NOMO-1 treated with DMSO at 0.1 percent for 48 hours (cell line): Measurements from ENCODE around the gene SEMA7A.

ENCODE experiments used
- DNase-seq: peaks from one replicate; lab custom pipeline; 2025; ENCODE audit not compliant: unreplicated experiment; lab: John Stamatoyannopoulos, UW

Gene SEMA7A

GRCh38 chr15:74430510-74430951, 3.2 kb downstream of the SEMA7A start:
- no peak for DNase-seq

- no peak for DNase-seq
Measured at GRCh38 chr15:74429781-74430400, 3.9 kb downstream of the SEMA7A start.

GRCh38 chr15:74428970-74429780, 4.6 kb downstream of the SEMA7A start:
- DNase-seq, result peak; percentile 46

GRCh38 chr15:74428442-74428787, 5.3 kb downstream of the SEMA7A start:
- no peak for DNase-seq

GRCh38 chr15:74427607-74428441, 5.9 kb downstream of the SEMA7A start:
- DNase-seq, result no peak

- DNase-seq, result no peak
Measured at GRCh38 chr15:74426404-74427281, 7.1 kb downstream of the SEMA7A start.

GRCh38 chr15:74425630-74426029, 8.1 kb downstream of the SEMA7A start:
- no peak for DNase-seq

- DNase-seq, result no peak
Measured at GRCh38 chr15:74424901-74425528, 8.7 kb downstream of the SEMA7A start.

GRCh38 chr15:74423431-74424257, 10.1 kb downstream of the SEMA7A start:
- DNase-seq, result no peak

GRCh38 chr15:74422652-74423430, 10.9 kb downstream of the SEMA7A start:
- peak; percentile 36 for DNase-seq

- no peak for DNase-seq
Measured at GRCh38 chr15:74422265-74422651, 11.5 kb downstream of the SEMA7A start.

- no peak for DNase-seq
Measured at GRCh38 chr15:74421302-74422245, 12.2 kb downstream of the SEMA7A start.

GRCh38 chr15:74420193-74420905, 13.4 kb downstream of the SEMA7A start:
- DNase-seq, result no peak

- DNase-seq, result no peak
Measured at GRCh38 chr15:74419432-74419831, 14.3 kb downstream of the SEMA7A start.

GRCh38 chr15:74418575-74419338, 15.0 kb downstream of the SEMA7A start:
- DNase-seq, result no peak

- no peak for DNase-seq
Measured at GRCh38 chr15:74417670-74418069, 16.1 kb downstream of the SEMA7A start.
